ENCODE data around the gene USP7.

DNA sequence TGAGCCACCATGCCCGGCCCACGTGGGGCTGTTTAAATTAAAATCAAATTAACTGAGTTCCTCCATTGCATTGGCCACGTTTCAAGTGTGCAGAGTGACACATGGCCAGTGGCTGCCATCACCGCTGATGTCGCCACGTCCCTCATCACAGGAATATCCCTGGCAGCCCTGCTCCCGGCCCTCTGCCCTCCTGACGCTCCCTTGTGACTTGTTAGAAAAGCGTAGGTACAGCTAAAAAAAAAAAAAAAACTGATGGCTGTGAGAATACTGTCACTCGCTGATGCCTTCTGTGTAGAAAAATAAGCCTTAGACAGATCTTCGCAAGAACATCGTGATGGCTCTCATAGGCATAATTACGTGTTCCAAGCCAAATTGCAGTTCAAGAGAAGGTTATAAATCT, 116.6 kb downstream of the USP7 start:
- TF ChIP-seq CTCF (IDR thresholded peaks at IDR 0.05): no peak
- no peak for TF ChIP-seq POLR2AphosphoS5 (IDR thresholded peaks at IDR 0.05)

All from breast epithelium (tissue), 3 donors.